Testis (tissue), 5 donors: ENCODE data around the gene GCH1. TPM values are rescaled to one million over a fixed set of nuclear protein-coding genes. Genes with fewer than 3 reads are reported as not detected.

ENCODE experiments used
- DNase-seq: peaks from one replicate; pipeline ENCODE4 v3.0.0-alpha.2; 2019
- H3K27ac ChIP-seq, 2 donors: fragments of 200-600 bp; sonication (generic); one replicate each; pipeline ENCODE4 v1.5.1; 2019
- H3K27me3 ChIP-seq: fragments of 200-600 bp; sonication (generic); one replicate; pipeline ENCODE4 v1.5.1; 2019
- H3K36me3 ChIP-seq: fragments of 200-600 bp; sonication (generic); one replicate; pipeline ENCODE4 v1.5.1; 2017; ENCODE audit warnings: low read depth; ENCODE audit errors: missing control alignments
- H3K4me1 ChIP-seq: fragments of 200-600 bp; sonication (generic); one replicate; pipeline ENCODE4 v1.5.1; 2019
- H3K4me3 ChIP-seq, 2 donors: fragments of 200-600 bp; sonication (generic); one replicate each; pipeline ENCODE4 v1.5.1; 2017 to 2019
- H3K9me3 ChIP-seq: fragments of 200-600 bp; sonication (generic); one replicate; pipeline ENCODE4 v1.5.1; 2017
- POLR2A ChIP-seq: fragments of 450-650 bp; IDR thresholded peaks from one replicate; pipeline ENCODE4 v1.6.1; 2017; ENCODE audit warnings: antibody characterized with exemption, mild to moderate bottlenecking, moderate library complexity
- WGBS, 2 donors: methylation state at CpG; one replicate each; pipeline ENCODE4 v1.1.5; 2018; 5-methylcytosine and 5-hydroxymethylcytosine counted together
- intact Hi-C: fragments of 100-400 bp; cut with DNase I; formaldehyde crosslinking; loops from one replicate; pipeline ENCODE4 v1.15.1; 2023; ENCODE audit warnings: low total_unique reads
- long read RNA-seq, 2 donors: transcript quantifications; one replicate each; lab custom pipeline, GENCODE V29; 2026
- polyA plus RNA-seq: library from polyadenylated mRNA; stranded (reverse); fragments of 350-450 nt; fragmentation: Illumina TruSeq; extraction: RNeasy Lipid Tissue Mini Kit (QIAGEN cat#74804); gene quantifications from one replicate; pipeline ENCODE4 v1.2.3, GENCODE V29; 2014; ENCODE audit warnings: low read depth, low replicate concordance; ENCODE audit not compliant: insufficient read depth
- total RNA-seq, 2 donors: library from RNA; depleted of rRNA; stranded (reverse); fragments of >200 nt; gene quantifications; one replicate each; pipeline ENCODE4 v1.2.3, GENCODE V29; 2016
- TF ChIP-seq, protein P1 (sequence below), 3 experiments: fragments of 450-650 bp in 2 of 3; fragments of 200-600 bp in 1 of 3; sonication (generic) in 1 of 3; IDR thresholded peaks; one replicate each; pipeline ENCODE4 v1.5.1; 2016 to 2019; ENCODE audit warnings: antibody characterized with exemption in 3 of 3, mild to moderate bottlenecking in 2 of 3, moderate library complexity in 1 of 3

GCH1 gene
- total RNA-seq = 10 to 100 TPM; 11.3 to 15.8 TPM
- 8.8 TPM for polyA plus RNA-seq
- long read RNA-seq, donor 1, partial matches to known transcripts = 0 of 2 reads
- long read RNA-seq, donor 1, other reads (novel, unspliced or antisense) = 0 of 2 reads
- long read RNA-seq, donor 2, partial matches to known transcripts = 0 of 1 reads
- long read RNA-seq, donor 2, other reads (novel, unspliced or antisense) = 0 of 1 reads

- peak within 1 kb of the TSS; percentile 56 to 88 for H3K27ac ChIP-seq
- H3K36me3 ChIP-seq = no peaks in the 10 kb centered on the region
- no peaks in the 10 kb centered on the region for H3K27me3 ChIP-seq
- peak within 1 kb of the TSS; percentile 92 to 95 for H3K4me3 ChIP-seq
- TF ChIP-seq POLR2A = peak; percentile 52
- TF ChIP-seq, protein P1, sequence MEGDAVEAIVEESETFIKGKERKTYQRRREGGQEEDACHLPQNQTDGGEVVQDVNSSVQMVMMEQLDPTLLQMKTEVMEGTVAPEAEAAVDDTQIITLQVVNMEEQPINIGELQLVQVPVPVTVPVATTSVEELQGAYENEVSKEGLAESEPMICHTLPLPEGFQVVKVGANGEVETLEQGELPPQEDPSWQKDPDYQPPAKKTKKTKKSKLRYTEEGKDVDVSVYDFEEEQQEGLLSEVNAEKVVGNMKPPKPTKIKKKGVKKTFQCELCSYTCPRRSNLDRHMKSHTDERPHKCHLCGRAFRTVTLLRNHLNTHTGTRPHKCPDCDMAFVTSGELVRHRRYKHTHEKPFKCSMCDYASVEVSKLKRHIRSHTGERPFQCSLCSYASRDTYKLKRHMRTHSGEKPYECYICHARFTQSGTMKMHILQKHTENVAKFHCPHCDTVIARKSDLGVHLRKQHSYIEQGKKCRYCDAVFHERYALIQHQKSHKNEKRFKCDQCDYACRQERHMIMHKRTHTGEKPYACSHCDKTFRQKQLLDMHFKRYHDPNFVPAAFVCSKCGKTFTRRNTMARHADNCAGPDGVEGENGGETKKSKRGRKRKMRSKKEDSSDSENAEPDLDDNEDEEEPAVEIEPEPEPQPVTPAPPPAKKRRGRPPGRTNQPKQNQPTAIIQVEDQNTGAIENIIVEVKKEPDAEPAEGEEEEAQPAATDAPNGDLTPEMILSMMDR (IDR thresholded peaks at IDR 0.05) = peak; percentile 31 to 48 (median 40)
- DNase-seq = peak; percentile 89
- WGBS, 2 donors = 0% methylated on average over 19 to 70 of the region's 83 CpGs
- no peaks in the 10 kb centered on the region for H3K9me3 ChIP-seq
- no peaks in the 10 kb centered on the region for H3K4me1 ChIP-seq
- intact Hi-C loops = no loop called here
Observed at GRCh38 chr14:54902521-54903420, at the start of gene GCH1. Gene GCH1, minus strand, starts transcription at chr14:54902826. Its CDS starts 163 bp downstream, at chr14:54902663.

GRCh38 chr14:54947230-54947629 is 44.6 kb upstream of the GCH1 start:
- TF ChIP-seq, protein P1 (IDR thresholded peaks at IDR 0.05) = no peak
- no peak for TF ChIP-seq POLR2A
- Histone ChIP-seq H3K27me3 (no peaks in the 10 kb centered on the region), H3K4me1 (no peaks in the 10 kb centered on the region), H3K27ac (no peak overlapping the region), H3K36me3 (no peaks in the 10 kb centered on the region), H3K4me3 (no peak overlapping the region), H3K9me3 (no peaks in the 10 kb centered on the region)
- intact Hi-C loops = no loop called here
- 96 to 98% methylated on average over 3 of the region's 3 CpGs for WGBS, 2 donors
- no peak for DNase-seq

GRCh38 chr14:54946500-54946899 is 43.9 kb upstream of the GCH1 start:
- Histone ChIP-seq H3K4me1 (no peaks in the 10 kb centered on the region), H3K27me3 (no peaks in the 10 kb centered on the region), H3K27ac (no peak overlapping the region), H3K4me3 (no peak overlapping the region), H3K9me3 (no peaks in the 10 kb centered on the region), H3K36me3 (no peaks in the 10 kb centered on the region)
- intact Hi-C loops = no loop called here
- TF ChIP-seq, protein P1 (IDR thresholded peaks at IDR 0.05) = no peak
- no peak for TF ChIP-seq POLR2A
- DNase-seq = no peak
- 97% methylated on average over 4 of the region's 4 CpGs for WGBS, 2 donors

DNA sequence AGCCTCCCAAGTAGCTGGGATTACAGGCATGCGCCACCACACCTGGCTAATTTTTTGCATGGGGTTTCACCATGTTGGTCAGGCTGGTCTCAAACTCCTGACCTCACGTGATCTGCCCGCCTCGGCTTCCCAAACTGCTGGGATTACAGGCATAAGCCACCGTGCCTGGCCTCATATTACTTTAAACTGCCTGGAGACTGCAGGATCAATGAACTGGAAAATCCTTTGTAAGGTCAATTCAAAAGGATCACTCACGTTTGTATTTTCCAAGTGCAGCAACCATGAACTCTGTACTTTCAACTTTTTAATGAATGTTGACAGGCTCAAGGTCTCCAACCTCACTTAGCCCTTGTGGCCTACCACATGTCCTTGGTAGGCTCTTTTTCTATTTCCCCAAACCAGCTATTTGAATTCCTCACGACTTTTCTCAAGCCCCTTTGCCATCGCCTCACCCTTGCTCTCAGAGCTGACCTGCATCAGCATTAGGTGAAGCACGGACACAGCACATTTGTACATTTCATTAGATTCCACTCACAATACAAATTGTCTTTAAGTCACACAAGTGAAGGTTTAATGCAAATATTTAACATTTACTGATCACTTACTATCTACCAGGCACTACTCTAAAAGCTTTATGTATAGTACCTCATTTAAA is 42.2 kb upstream of the GCH1 start:
- intact Hi-C loops = no loop called here
- H3K36me3 ChIP-seq = no peaks in the 10 kb centered on the region
- H3K27me3 ChIP-seq = no peaks in the 10 kb centered on the region
- no peak overlapping the region for H3K27ac ChIP-seq
- no peak overlapping the region for H3K4me3 ChIP-seq
- no peak for DNase-seq
- WGBS, 2 donors = 86 to 94% methylated on average over 9 of the region's 9 CpGs
- no peaks in the 10 kb centered on the region for H3K4me1 ChIP-seq
- TF ChIP-seq POLR2A = no peak
- TF ChIP-seq, protein P1 (IDR thresholded peaks at IDR 0.05) = no peak
- H3K9me3 ChIP-seq = no peaks in the 10 kb centered on the region
